HepG2 (cell line): ENCODE measurements around the gene ECSIT. TPM values are rescaled to one million over a fixed set of nuclear protein-coding genes. Genes with fewer than 3 reads are reported as not detected.

Experiments
- ETS1 ChIP-seq: sonication (generic); formaldehyde crosslinking; IDR thresholded peaks from 2 replicates; pipeline ENCODE4 v1.4.0; 2020; ENCODE audit warnings: missing genetic modification reagents
- HCFC1 ChIP-seq: fragments of 150-350 bp; IDR thresholded peaks from 2 replicates; pipeline ENCODE4 v1.6.1; 2014; ENCODE audit warnings: low read depth, low read length
- HDAC1 ChIP-seq: sonication (generic); formaldehyde crosslinking; IDR thresholded peaks from 2 replicates; pipeline ENCODE4 v1.5.1; 2020; ENCODE audit warnings: mild to moderate bottlenecking, missing genetic modification reagents
- JDP2 ChIP-seq: sonication (generic); formaldehyde crosslinking; IDR thresholded peaks from 2 replicates; pipeline ENCODE4 v1.8.1; 2022; ENCODE audit warnings: missing genetic modification reagents, borderline replicate concordance
- NFATC3 ChIP-seq: sonication (generic); formaldehyde crosslinking; IDR thresholded peaks from 2 replicates; pipeline ENCODE4 v1.5.1; 2020; ENCODE audit warnings: mild to moderate bottlenecking, missing genetic modification reagents
- NFIB ChIP-seq: sonication (generic); formaldehyde crosslinking; IDR thresholded peaks from 2 replicates; pipeline ENCODE4 v1.9.0; 2021; ENCODE audit warnings: missing genetic modification reagents, mild to moderate bottlenecking, borderline replicate concordance
- RBM22 ChIP-seq: fragments of 200-400 bp; formaldehyde crosslinking; optimal IDR thresholded peaks from 2 replicates; pipeline ENCODE3; 2017; ENCODE audit warnings: mild to moderate bottlenecking, low read length, moderate library complexity
- RCOR2 ChIP-seq: IDR thresholded peaks from 2 replicates; pipeline ENCODE4 v1.6.1; 2016; ENCODE audit warnings: missing biosample characterization, missing genetic modification reagents
- TAF15 ChIP-seq: fragments of 200-400 bp; formaldehyde crosslinking; IDR thresholded peaks from one replicate; pipeline ENCODE4 v1.6.1; 2018; ENCODE audit warnings: mild to moderate bottlenecking, low read depth, low read length; ENCODE audit not compliant: poor library complexity, severe bottlenecking
- ZBTB38 ChIP-seq: sonication (generic); formaldehyde crosslinking; IDR thresholded peaks from 2 replicates; pipeline ENCODE4 v1.5.1; 2020; ENCODE audit warnings: mild to moderate bottlenecking, missing genetic modification reagents
- ZFAT ChIP-seq: sonication (generic); formaldehyde crosslinking; conservative IDR thresholded peaks from 2 replicates; pipeline ENCODE4 v1.8.1; 2023; ENCODE audit warnings: missing genetic modification reagents, inconsistent platforms
- ZNF30 ChIP-seq: sonication (generic); formaldehyde crosslinking; IDR thresholded peaks from 2 replicates; pipeline ENCODE4 v1.5.0; 2020; ENCODE audit warnings: mild to moderate bottlenecking, missing genetic modification reagents
- ZNF33A ChIP-seq: sonication (generic); formaldehyde crosslinking; IDR thresholded peaks from 2 replicates; pipeline ENCODE4 v1.5.1; 2020; ENCODE audit warnings: missing genetic modification reagents, mild to moderate bottlenecking, moderate library complexity, borderline replicate concordance
- ZNF550 ChIP-seq: sonication (generic); formaldehyde crosslinking; IDR thresholded peaks from 2 replicates; pipeline ENCODE4 v1.4.0; 2020; ENCODE audit warnings: mild to moderate bottlenecking, missing genetic modification reagents, borderline replicate concordance
- ZNF776 ChIP-seq: sonication (generic); formaldehyde crosslinking; IDR thresholded peaks from 2 replicates; pipeline ENCODE4 v1.4.0; 2020; ENCODE audit warnings: mild to moderate bottlenecking, missing genetic modification reagents
- ZNF788 ChIP-seq: sonication (generic); formaldehyde crosslinking; IDR thresholded peaks from 2 replicates; pipeline ENCODE4 v1.5.0; 2020; ENCODE audit warnings: mild to moderate bottlenecking, missing genetic modification reagents, borderline replicate concordance
- ZNF879 ChIP-seq: sonication (generic); formaldehyde crosslinking; IDR thresholded peaks from 2 replicates; pipeline ENCODE4 v1.8.1; 2023; ENCODE audit warnings: missing genetic modification reagents
- ZNF883 ChIP-seq: sonication (generic); formaldehyde crosslinking; IDR thresholded peaks from 2 replicates; pipeline ENCODE4 v1.5.1; 2020; ENCODE audit warnings: mild to moderate bottlenecking, missing genetic modification reagents; ENCODE audit errors: not compliant biosample characterization
- polyA plus RNA-seq, 8 experiments: library from polyadenylated mRNA; depleted of rRNA in 3 of 8; stranded (reverse) in 7 of 8; unstranded in 1 of 8; fragments of >200 nt; fragmentation: Illumina TruSeq in 4 of 8; extraction: Trizol in 4 of 8; gene quantifications; 2 replicates each; pipeline versions ENCODE4 v1.2.1 to v1.2.3, GENCODE V29; 2011 to 2016; ENCODE audit warnings: low read depth in 4 of 8, missing spikeins in 1 of 8, mixed read lengths in 1 of 8; ENCODE audit not compliant: insufficient read depth in 1 of 8
- total RNA-seq, 5 experiments: library from RNA; depleted of rRNA; stranded (reverse); fragments of >200 nt; fragmentation: Illumina TruSeq; extraction: Trizol; gene quantifications; 2 replicates each; pipeline ENCODE4 v1.2.3, GENCODE V29; 2016; ENCODE audit warnings: low read depth in 1 of 5
- TF ChIP-seq, protein P1 (sequence below): sonication (generic); formaldehyde crosslinking; IDR thresholded peaks from 2 replicates; pipeline ENCODE4 v1.4.0; 2020; ENCODE audit warnings: missing genetic modification reagents
- TF ChIP-seq, protein P2 (sequence below): fragments of 450-650 bp; IDR thresholded peaks from 2 replicates; pipeline ENCODE4 v1.6.1; 2017; ENCODE audit warnings: mild to moderate bottlenecking

The ECSIT gene
- total and polyA plus RNA-seq, 2 of the 13 experiments (the other 11 are each of a cell fraction or from before 2014, with no cell fraction given): 36.4 to 62.3 TPM

GRCh38 chr19:11558881-11559828, 30.2 kb upstream of the ECSIT start, which contains the start of gene ELOF1 (continued):
- TF ChIP-seq NFATC3 (CRISPR knock-in tag): no peak
- TF ChIP-seq ZNF879 (CRISPR knock-in tag): no peak
- TF ChIP-seq ZNF883 (CRISPR knock-in tag): peak; percentile 7
- TF ChIP-seq ZNF33A (CRISPR knock-in tag): no peak
- TF ChIP-seq RBM22: peak; percentile 21
- no peak for TF ChIP-seq RCOR2 (CRISPR knock-in tag)
- TF ChIP-seq ZNF776: peak; percentile 64; the same call in 1 of the 2 replicates
- no peak for TF ChIP-seq NFIB (CRISPR knock-in tag)
- TF ChIP-seq, protein P1, sequence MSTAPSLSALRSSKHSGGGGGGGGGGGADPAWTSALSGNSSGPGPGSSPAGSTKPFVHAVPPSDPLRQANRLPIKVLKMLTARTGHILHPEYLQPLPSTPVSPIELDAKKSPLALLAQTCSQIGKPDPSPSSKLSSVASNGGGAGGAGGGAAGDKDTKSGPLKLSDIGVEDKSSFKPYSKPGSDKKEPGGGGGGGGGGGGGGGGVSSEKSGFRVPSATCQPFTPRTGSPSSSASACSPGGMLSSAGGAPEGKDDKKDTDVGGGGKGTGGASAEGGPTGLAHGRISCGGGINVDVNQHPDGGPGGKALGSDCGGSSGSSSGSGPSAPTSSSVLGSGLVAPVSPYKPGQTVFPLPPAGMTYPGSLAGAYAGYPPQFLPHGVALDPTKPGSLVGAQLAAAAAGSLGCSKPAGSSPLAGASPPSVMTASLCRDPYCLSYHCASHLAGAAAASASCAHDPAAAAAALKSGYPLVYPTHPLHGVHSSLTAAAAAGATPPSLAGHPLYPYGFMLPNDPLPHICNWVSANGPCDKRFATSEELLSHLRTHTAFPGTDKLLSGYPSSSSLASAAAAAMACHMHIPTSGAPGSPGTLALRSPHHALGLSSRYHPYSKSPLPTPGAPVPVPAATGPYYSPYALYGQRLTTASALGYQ (CRISPR knock-in tag): no peak
- TF ChIP-seq ZNF788 (CRISPR knock-in tag): peak; percentile 63; the same call in 1 of the 2 replicates
- TF ChIP-seq JDP2 (CRISPR knock-in tag): no peak
- TF ChIP-seq TAF15: no peak
- TF ChIP-seq, protein P2, sequence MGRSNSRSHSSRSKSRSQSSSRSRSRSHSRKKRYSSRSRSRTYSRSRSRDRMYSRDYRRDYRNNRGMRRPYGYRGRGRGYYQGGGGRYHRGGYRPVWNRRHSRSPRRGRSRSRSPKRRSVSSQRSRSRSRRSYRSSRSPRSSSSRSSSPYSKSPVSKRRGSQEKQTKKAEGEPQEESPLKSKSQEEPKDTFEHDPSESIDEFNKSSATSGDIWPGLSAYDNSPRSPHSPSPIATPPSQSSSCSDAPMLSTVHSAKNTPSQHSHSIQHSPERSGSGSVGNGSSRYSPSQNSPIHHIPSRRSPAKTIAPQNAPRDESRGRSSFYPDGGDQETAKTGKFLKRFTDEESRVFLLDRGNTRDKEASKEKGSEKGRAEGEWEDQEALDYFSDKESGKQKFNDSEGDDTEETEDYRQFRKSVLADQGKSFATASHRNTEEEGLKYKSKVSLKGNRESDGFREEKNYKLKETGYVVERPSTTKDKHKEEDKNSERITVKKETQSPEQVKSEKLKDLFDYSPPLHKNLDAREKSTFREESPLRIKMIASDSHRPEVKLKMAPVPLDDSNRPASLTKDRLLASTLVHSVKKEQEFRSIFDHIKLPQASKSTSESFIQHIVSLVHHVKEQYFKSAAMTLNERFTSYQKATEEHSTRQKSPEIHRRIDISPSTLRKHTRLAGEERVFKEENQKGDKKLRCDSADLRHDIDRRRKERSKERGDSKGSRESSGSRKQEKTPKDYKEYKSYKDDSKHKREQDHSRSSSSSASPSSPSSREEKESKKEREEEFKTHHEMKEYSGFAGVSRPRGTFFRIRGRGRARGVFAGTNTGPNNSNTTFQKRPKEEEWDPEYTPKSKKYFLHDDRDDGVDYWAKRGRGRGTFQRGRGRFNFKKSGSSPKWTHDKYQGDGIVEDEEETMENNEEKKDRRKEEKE: no peak
- TF ChIP-seq ZFAT (CRISPR knock-in tag): no peak
- peak; percentile 72 for TF ChIP-seq HDAC1
- no peak for TF ChIP-seq ZNF550 (CRISPR knock-in tag)
- TF ChIP-seq ETS1 (CRISPR knock-in tag): no peak
- TF ChIP-seq ZBTB38 (CRISPR knock-in tag): peak; percentile 31; the same call in 1 of the 2 replicates
- no peak for TF ChIP-seq ZNF30
- TF ChIP-seq HCFC1: peak; percentile 34; the same call in 1 of the 2 replicates
